Activated naive CD8-positive, alpha-beta T cell treated with anti-CD3 and anti-CD28 coated beads for 36 hours (primary cell): Measurements from ENCODE around the gene THSD8. TPM values are rescaled to one million over a fixed set of nuclear protein-coding genes. Genes with fewer than 3 reads are reported as not detected.
A peak's percentile ranks its signal among the peaks of the same experiment; 100 is the strongest.
"Not testable (repeated sequence)": the region's sequence is repeated elsewhere in the genome, so short reads cannot be mapped to it uniquely, and the experiment has no call there.

Experiments
- DNase-seq: peaks from one replicate; pipeline ENCODE4 v3.0.0; 2021
- H3K27ac Mint-ChIP-seq: one replicate; pipeline ENCODE4 v1.8.0; 2022; ENCODE audit warnings: mild to moderate bottlenecking, moderate library complexity, mixed read lengths
- H3K27me3 Mint-ChIP-seq: one replicate; pipeline ENCODE4 v1.8.0; 2022; ENCODE audit warnings: mild to moderate bottlenecking, mixed read lengths
- H3K36me3 Mint-ChIP-seq: one replicate; pipeline ENCODE4 v1.8.0; 2021; ENCODE audit warnings: mild to moderate bottlenecking, mixed read lengths
- H3K4me1 Mint-ChIP-seq: one replicate; pipeline ENCODE4 v1.8.0; 2021; ENCODE audit warnings: mixed read lengths
- H3K4me3 Mint-ChIP-seq: one replicate; pipeline ENCODE4 v1.8.0; 2022; ENCODE audit warnings: mild to moderate bottlenecking, moderate library complexity, mixed read lengths
- H3K9me3 Mint-ChIP-seq: one replicate; pipeline ENCODE4 v1.8.0; 2022; ENCODE audit warnings: mixed read lengths
- total RNA-seq, 2 experiments: library from RNA; stranded (reverse); gene quantifications; one replicate each; pipeline ENCODE4 v1.2.3, GENCODE V29; 2021

THSD8 gene
- total RNA-seq, 2 experiments from 2014 or later = 25.3 to 30.5 TPM

GRCh38 chr19:12794196-12794941 is 7.5 kb upstream of the THSD8 start:
- H3K27me3 Mint-ChIP-seq = no peaks in the 10 kb centered on the region
- H3K4me3 Mint-ChIP-seq = peak overlapping the region; percentile 80
- H3K27ac Mint-ChIP-seq = peak overlapping the region; percentile 94
- peaks cover 23% of the 10 kb centered on the region for H3K36me3 Mint-ChIP-seq
- H3K9me3 Mint-ChIP-seq = no peaks in the 10 kb centered on the region
- DNase-seq = no peak
- H3K4me1 Mint-ChIP-seq = peaks cover 34% of the 10 kb centered on the region

- peak overlapping the region; percentile 94 for H3K27ac Mint-ChIP-seq
- H3K9me3 Mint-ChIP-seq = no peaks in the 10 kb centered on the region
- H3K36me3 Mint-ChIP-seq = peaks cover 23% of the 10 kb centered on the region
- no peak for DNase-seq
- no peaks in the 10 kb centered on the region for H3K27me3 Mint-ChIP-seq
- peak overlapping the region; percentile 80 for H3K4me3 Mint-ChIP-seq
- peaks cover 34% of the 10 kb centered on the region for H3K4me1 Mint-ChIP-seq
Observed at GRCh38 chr19:12794971-12795381, 6.9 kb upstream of the THSD8 start.

GRCh38 chr19:12796146-12797071 is 5.5 kb upstream of the THSD8 start:
- Mint-ChIP-seq H3K27ac (peak overlapping the region; percentile 87), H3K4me3 (peak overlapping the region; percentile 74), H3K27me3 (no peaks in the 10 kb centered on the region), H3K36me3 (peaks cover 31% of the 10 kb centered on the region), H3K9me3 (no peaks in the 10 kb centered on the region), H3K4me1 (peaks cover 30% of the 10 kb centered on the region)
- peak; percentile 71 for DNase-seq

GRCh38 chr19:12797141-12797587 is 4.7 kb upstream of the THSD8 start:
- Mint-ChIP-seq H3K4me3 (no peak overlapping the region), H3K9me3 (no peaks in the 10 kb centered on the region), H3K4me1 (peaks cover 31% of the 10 kb centered on the region), H3K36me3 (peaks cover 27% of the 10 kb centered on the region), H3K27ac (no peak overlapping the region), H3K27me3 (no peaks in the 10 kb centered on the region)
- no peak for DNase-seq

- H3K27ac Mint-ChIP-seq, DNase-seq, H3K4me3 Mint-ChIP-seq, H3K9me3 Mint-ChIP-seq, H3K27me3 Mint-ChIP-seq: not testable (repeated sequence)
- H3K4me1 Mint-ChIP-seq = peaks cover 35% of the 10 kb centered on the region
- H3K36me3 Mint-ChIP-seq = peaks cover 24% of the 10 kb centered on the region
Observed at GRCh38 chr19:12797607-12798006, 4.3 kb upstream of the THSD8 start.

- peaks cover 27% of the 10 kb centered on the region for H3K4me1 Mint-ChIP-seq
- no peaks in the 10 kb centered on the region for H3K27me3 Mint-ChIP-seq
- H3K36me3 Mint-ChIP-seq = peaks cover 11% of the 10 kb centered on the region
- no peaks in the 10 kb centered on the region for H3K9me3 Mint-ChIP-seq
- H3K4me3 Mint-ChIP-seq = peak overlapping the region; percentile 91
- no peak for DNase-seq
- no peak overlapping the region for H3K27ac Mint-ChIP-seq
Observed at GRCh38 chr19:12799742-12800465, 2.0 kb upstream of the THSD8 start.

GRCh38 chr19:12800466-12800770 is 1.5 kb upstream of the THSD8 start:
- peaks cover 11% of the 10 kb centered on the region for H3K36me3 Mint-ChIP-seq
- no peak for DNase-seq
- H3K4me3 Mint-ChIP-seq = peak overlapping the region; percentile 91
- no peaks in the 10 kb centered on the region for H3K9me3 Mint-ChIP-seq
- no peaks in the 10 kb centered on the region for H3K27me3 Mint-ChIP-seq
- H3K27ac Mint-ChIP-seq = no peak overlapping the region
- H3K4me1 Mint-ChIP-seq = peaks cover 25% of the 10 kb centered on the region

- DNase-seq = peak; percentile 41
- Mint-ChIP-seq H3K27ac (peak overlapping the region; percentile 83), H3K36me3 (peaks cover 11% of the 10 kb centered on the region), H3K27me3 (no peaks in the 10 kb centered on the region), H3K4me1 (peaks cover 22% of the 10 kb centered on the region), H3K9me3 (no peaks in the 10 kb centered on the region), H3K4me3 (peak overlapping the region; percentile 91)
Observed at GRCh38 chr19:12800923-12801465, 875 bp upstream of the THSD8 start.

- peaks cover 18% of the 10 kb centered on the region for H3K4me1 Mint-ChIP-seq
- no peak overlapping the region for H3K27ac Mint-ChIP-seq
- H3K36me3 Mint-ChIP-seq = peaks cover 14% of the 10 kb centered on the region
- no peak for DNase-seq
- no peaks in the 10 kb centered on the region for H3K9me3 Mint-ChIP-seq
- no peaks in the 10 kb centered on the region for H3K27me3 Mint-ChIP-seq
- peak overlapping the region; percentile 91 for H3K4me3 Mint-ChIP-seq
Observed at GRCh38 chr19:12802267-12803106, 618 bp downstream of the THSD8 start.

GRCh38 chr19:12804051-12804450 is 2.2 kb downstream of the THSD8 start:
- Mint-ChIP-seq H3K36me3 (peaks cover 19% of the 10 kb centered on the region), H3K27me3 (no peaks in the 10 kb centered on the region), H3K4me3 (no peak overlapping the region), H3K9me3 (no peaks in the 10 kb centered on the region), H3K27ac (no peak overlapping the region), H3K4me1 (peaks cover 18% of the 10 kb centered on the region)
- DNase-seq = no peak

GRCh38 chr19:12806242-12807081 is 4.6 kb downstream of the THSD8 start, which contains the start of gene RNASEH2A:
Gene RNASEH2A (plus strand): TSS chr19:12806584. CDS start chr19:12806674, 90 bp downstream.
- Mint-ChIP-seq H3K9me3 (no peaks in the 10 kb centered on the region), H3K27me3 (no peaks in the 10 kb centered on the region), H3K4me1 (peaks cover 11% of the 10 kb centered on the region), H3K4me3 (peak within 1 kb of the TSS; percentile 94), H3K27ac (peak within 1 kb of the TSS; percentile 87), H3K36me3 (peaks cover 11% of the 10 kb centered on the region)
- peak; percentile 92 for DNase-seq

- peaks cover 11% of the 10 kb centered on the region for H3K36me3 Mint-ChIP-seq
- no peak for DNase-seq
- no peaks in the 10 kb centered on the region for H3K27me3 Mint-ChIP-seq
- H3K4me3 Mint-ChIP-seq = no peak overlapping the region
- H3K27ac Mint-ChIP-seq = no peak overlapping the region
- no peaks in the 10 kb centered on the region for H3K9me3 Mint-ChIP-seq
- no peaks in the 10 kb centered on the region for H3K4me1 Mint-ChIP-seq
Observed at GRCh38 chr19:12815088-12815487, 13.2 kb downstream of the THSD8 start.

- not testable (repeated sequence) for H3K4me1 Mint-ChIP-seq, H3K9me3 Mint-ChIP-seq, H3K27me3 Mint-ChIP-seq, H3K27ac Mint-ChIP-seq, DNase-seq, H3K4me3 Mint-ChIP-seq
- peaks cover 15% of the 10 kb centered on the region for H3K36me3 Mint-ChIP-seq
Observed at GRCh38 chr19:12817188-12817587, 15.3 kb downstream of the THSD8 start.
